Cortex of kidney (tissue), 1 donor: ENCODE measurements around the gene DNAJC1.
"Not testable (repeated sequence)": the region's sequence is repeated elsewhere in the genome, so short reads cannot be mapped to it uniquely, and the experiment has no call there.

ENCODE experiments used
- DNase-seq: peaks from one replicate; lab custom pipeline; 2025; lab: John Stamatoyannopoulos, UW

The DNAJC1 gene

GRCh38 chr10:21826725-21827124 lies 176.8 kb downstream of the DNAJC1 start:
- DNase-seq, result no peak

- DNase-seq, result no peak
Observed at GRCh38 chr10:21825345-21825744, 178.2 kb downstream of the DNAJC1 start.

GRCh38 chr10:21824409-21824808 lies 179.1 kb downstream of the DNAJC1 start:
- DNase-seq, result no peak

GRCh38 chr10:21823617-21824016 lies 179.9 kb downstream of the DNAJC1 start:
- no peak for DNase-seq

- DNase-seq, result not testable (repeated sequence)
Observed at GRCh38 chr10:21822273-21822672, 181.3 kb downstream of the DNAJC1 start.

GRCh38 chr10:21820952-21821351 lies 182.6 kb downstream of the DNAJC1 start:
- no peak for DNase-seq

- not testable (repeated sequence) for DNase-seq
Observed at GRCh38 chr10:21818416-21818815, 185.1 kb downstream of the DNAJC1 start.

GRCh38 chr10:21814866-21815265 lies 188.7 kb downstream of the DNAJC1 start:
- no peak for DNase-seq

- DNase-seq, result no peak
Observed at GRCh38 chr10:21813946-21814345, 189.6 kb downstream of the DNAJC1 start.

GRCh38 chr10:21811245-21811585 lies 192.3 kb downstream of the DNAJC1 start:
- DNase-seq, result no peak

- no peak for DNase-seq
Observed at GRCh38 chr10:21810582-21811244, 192.8 kb downstream of the DNAJC1 start.

GRCh38 chr10:21808550-21808949 lies 195.0 kb downstream of the DNAJC1 start:
- no peak for DNase-seq

- DNase-seq, result no peak
Observed at GRCh38 chr10:21807180-21807579, 196.3 kb downstream of the DNAJC1 start.

- DNase-seq, result no peak
Observed at GRCh38 chr10:21803374-21803773, 200.2 kb downstream of the DNAJC1 start.

- no peak for DNase-seq
Observed at GRCh38 chr10:21801609-21802008, 201.9 kb downstream of the DNAJC1 start.

- no peak for DNase-seq
Observed at GRCh38 chr10:21797984-21798765, 205.4 kb downstream of the DNAJC1 start.

GRCh38 chr10:21797533-21797932 lies 206.0 kb downstream of the DNAJC1 start:
- DNase-seq, result no peak

GRCh38 chr10:21791276-21791675 lies 212.3 kb downstream of the DNAJC1 start:
- no peak for DNase-seq

GRCh38 chr10:21776883-21777282 lies 226.6 kb downstream of the DNAJC1 start:
- no peak for DNase-seq

GRCh38 chr10:21771219-21771618 lies 232.3 kb downstream of the DNAJC1 start:
- DNase-seq, result no peak

- no peak for DNase-seq
Observed at GRCh38 chr10:21769041-21769440, 234.5 kb downstream of the DNAJC1 start.

GRCh38 chr10:21764466-21765189 lies 238.9 kb downstream of the DNAJC1 start:
- DNase-seq, result no peak

GRCh38 chr10:21760332-21760731 lies 243.2 kb downstream of the DNAJC1 start:
- no peak for DNase-seq
